GM19099 (cell line): ENCODE results near the gene ACTR5.

Source experiments
- POLR2A ChIP-seq: IDR thresholded peaks from 3 replicates; pipeline ENCODE4 v1.6.1; 2011; ENCODE audit warnings: low read depth; ENCODE audit not compliant: insufficient read length; ENCODE audit errors: extremely low read depth

ACTR5 gene

DNA sequence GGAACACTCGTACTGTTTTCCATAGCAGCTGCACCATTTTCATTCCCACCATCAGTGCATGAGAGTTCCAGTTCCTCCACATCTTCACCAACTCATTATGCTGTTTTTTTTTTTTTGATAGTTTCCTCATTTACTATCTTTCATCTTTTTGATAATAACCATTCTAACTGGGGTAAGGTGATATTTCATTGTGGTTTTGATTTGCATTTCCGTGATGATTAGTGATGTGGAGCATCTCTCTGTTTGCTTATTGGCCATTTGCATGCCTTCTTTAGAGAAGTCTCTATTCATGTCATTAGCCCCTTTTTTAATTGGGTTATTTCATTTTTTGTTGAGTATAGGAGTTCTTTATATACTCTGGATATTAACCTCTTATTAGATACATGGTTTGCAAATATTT is 25.9 kb downstream of the ACTR5 start:
- TF ChIP-seq POLR2A = no peak

GRCh38 chr20:38776363-38776762 is 28.1 kb downstream of the ACTR5 start:
- TF ChIP-seq POLR2A = no peak

GRCh38 chr20:38779247-38780097 is 31.2 kb downstream of the ACTR5 start:
- no peak for TF ChIP-seq POLR2A

DNA sequence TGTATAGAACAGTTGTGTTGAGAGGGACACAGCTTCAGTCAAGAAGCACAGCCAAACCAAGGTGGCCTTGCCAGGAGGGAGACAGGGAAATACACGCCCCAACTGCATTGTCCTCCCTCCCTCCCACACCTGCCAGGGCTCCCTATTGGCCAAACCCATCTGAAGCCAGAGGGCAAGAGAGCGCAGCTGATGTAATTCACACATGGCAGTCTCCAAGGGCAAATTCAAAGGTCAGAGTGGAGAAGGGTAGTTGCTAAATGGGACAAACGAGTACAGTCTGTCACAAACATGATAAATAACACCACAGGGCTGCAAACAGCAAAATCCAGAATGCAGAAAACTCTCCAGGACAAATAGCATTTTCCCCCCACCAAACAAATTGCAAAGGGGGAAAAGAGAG is 34.0 kb downstream of the ACTR5 start:
- TF ChIP-seq POLR2A = no peak

- no peak for TF ChIP-seq POLR2A
These were observed 39.6 kb downstream of the ACTR5 start for GRCh38 chr20:38787870-38788269.

DNA sequence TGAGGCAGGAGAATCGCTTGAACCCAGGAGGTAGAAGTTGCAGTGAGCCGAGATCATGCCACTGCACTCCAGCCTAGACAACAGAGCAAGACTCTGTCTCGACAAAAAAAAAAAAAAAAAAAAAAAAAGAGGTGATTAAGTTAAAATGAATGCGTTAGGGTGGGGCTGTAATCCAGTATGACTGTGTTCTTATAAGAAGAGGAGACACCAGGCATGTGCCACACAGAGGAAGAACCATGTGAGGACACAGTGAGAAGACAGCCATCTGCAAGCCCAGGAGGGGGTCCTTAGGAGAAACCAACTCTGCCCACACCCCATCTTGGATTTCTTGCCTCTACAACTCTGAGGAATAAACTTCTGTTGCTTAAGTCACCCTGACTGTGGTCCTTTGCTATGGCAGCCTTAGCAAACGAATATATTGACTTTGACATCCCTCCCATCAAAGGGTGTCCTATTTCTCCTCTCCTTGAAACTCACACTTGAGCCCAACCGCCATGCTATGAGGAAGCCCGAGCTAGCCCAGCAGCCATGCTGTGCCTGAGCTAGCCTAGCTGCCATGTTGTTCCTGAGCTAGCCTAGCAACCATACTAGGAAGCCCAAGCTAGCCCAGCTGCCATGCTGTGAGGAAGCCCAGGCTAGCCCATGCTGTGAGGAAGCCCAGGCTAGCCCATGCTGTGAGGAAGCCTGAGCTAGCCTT is 41.4 kb downstream of the ACTR5 start:
- TF ChIP-seq POLR2A = no peak

DNA sequence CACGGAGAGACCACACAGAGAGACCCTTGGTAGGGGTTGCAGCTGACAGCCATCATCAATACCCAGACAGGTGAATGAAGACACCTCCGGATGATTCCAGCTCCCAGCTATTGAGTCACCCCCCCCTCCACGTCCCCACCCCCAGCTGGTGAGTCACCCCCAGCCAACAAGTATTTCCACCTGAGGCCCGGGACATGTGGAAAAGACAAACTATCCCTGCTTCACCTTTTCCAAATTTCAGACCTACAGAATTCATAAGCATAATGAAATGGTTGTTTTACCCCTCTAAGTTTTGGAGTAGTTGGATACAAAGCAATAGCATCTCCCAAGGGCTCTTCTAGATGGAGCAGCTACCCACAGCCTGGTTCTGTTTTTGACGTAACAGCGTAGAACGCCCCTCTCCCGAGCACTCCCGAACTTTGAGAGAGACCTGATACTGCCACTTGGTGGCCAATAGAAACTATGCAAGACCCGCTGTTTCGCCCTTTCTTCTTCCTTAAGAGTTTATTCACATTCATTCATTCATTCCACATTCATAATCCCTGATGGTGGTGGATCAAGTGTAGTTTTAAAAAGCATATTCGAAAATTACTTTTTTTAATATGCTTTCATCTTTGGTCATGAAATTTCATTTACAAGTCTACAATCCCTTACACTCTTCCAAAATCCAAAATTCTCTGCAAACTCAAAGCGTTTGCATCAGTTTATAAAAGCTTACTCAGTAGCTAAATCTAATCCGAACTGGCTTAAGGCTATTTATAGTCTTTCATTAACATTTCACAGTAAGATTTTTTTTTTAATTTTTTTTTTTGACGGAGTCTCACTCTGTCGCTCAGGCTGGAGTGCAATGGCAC is 42.2 kb downstream of the ACTR5 start:
- TF ChIP-seq POLR2A = no peak

DNA sequence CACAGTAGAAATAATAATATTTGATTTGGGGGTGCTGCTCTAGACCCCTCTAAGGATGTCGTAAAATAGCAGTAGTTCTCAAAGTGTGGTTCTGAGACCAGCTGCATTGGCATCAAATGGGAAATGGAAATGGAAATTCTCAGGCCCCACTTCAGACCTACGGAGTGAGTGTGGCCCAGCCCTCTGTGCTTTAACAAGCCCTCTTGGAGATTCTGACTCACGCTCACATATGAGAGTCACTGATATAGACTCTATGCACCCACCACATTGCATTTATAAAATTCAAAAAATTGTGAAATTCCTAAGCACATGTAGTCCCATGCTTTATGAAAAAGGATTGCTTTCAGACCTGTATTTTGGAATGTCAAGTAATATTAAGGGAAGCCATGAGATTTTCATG is 43.0 kb downstream of the ACTR5 start:
- TF ChIP-seq POLR2A = no peak

DNA sequence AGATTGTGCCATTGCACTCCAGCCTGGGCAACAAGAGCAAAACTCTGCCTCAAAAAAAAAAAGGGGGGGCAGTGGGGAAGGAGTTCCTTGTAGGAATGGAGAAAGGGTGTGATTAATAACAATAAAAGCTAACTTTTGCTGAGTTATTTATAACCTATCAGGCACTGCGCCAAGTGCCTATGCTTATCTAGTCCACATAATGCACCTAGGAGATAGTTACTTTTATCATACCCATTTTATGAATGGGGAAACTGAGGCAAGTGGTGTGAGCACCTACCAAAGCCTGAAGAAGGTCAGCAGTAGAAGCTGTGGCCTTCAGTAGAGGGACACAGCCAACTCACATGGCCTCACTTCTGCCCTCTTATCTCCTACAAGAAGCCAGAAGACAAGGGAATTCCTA is 43.7 kb downstream of the ACTR5 start:
- no peak for TF ChIP-seq POLR2A

DNA sequence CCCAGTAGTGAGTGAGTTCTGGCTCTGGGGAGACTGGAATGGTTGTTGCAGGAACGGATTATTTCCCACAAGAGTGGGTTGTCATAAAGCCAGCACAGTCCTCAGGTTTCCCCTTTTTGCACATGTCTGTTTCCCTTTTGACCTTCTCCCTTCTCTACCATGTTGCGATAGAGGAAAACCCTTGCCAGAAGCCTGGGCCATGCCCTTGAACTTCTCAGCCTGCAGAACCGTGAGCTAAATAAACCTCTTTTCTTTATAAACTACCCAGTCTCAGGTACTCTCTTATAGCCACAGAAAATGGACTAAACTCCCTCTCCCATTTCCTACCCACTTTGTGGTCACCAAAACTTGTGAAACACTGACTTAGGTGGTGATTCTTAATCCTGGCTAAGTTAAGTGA is 50.0 kb downstream of the ACTR5 start:
- no peak for TF ChIP-seq POLR2A

GRCh38 chr20:38799203-38799602 is 50.9 kb downstream of the ACTR5 start:
- no peak for TF ChIP-seq POLR2A

DNA sequence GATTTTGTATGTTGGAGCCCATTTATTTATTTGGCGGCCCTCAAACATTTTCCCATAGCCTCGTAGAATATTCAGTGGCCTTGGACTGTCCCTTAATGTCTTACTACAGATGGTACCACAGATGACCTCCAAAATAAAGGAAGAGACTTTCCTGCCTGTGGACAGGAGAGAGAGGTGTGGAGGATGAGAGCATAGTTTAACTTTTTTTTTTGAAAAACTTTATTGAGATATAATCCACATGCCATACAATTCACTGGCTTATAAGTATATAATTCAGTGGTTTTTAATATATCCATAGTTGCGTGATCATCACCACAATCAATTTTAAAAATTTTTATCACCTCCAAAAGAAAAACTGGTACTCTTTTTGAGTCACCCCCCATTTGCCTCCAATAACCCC is 52.6 kb downstream of the ACTR5 start:
- no peak for TF ChIP-seq POLR2A

DNA sequence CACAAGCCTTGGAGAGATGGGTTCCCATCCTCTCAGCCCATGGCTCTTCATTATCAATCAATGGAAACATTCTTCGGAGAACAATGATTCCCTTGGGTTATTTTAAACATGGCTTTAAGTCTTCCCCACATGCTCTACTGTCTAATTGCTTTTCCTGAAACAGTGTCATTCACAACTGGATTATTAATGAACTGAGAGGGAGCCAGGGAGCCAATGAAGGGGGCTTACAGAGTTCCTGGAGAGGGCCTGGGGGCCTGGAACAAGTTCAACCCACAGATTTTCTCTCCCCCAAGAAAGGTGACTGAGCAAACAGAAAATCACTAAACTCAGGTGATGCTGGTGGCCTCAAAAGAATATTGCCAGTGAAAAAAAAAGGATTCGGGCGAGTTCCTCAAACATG is 56.0 kb downstream of the ACTR5 start:
- no peak for TF ChIP-seq POLR2A

GRCh38 chr20:38804682-38805501 is 56.6 kb downstream of the ACTR5 start:
- no peak for TF ChIP-seq POLR2A
